CD4-positive, alpha-beta T cell treated with Interleukin-17A for 4 hours (primary cell): Measurements from ENCODE around the gene SLC12A8.
"Not testable (repeated sequence)": the region's sequence is repeated elsewhere in the genome, so short reads cannot be mapped to it uniquely, and the experiment has no call there.

Experiments used
- DNase-seq: peaks from one replicate; pipeline ENCODE4 v3.0.0-alpha.2; 2020; ENCODE audit warnings: mixed read lengths

SLC12A8 gene

GRCh38 chr3:125108833-125109535 is 103.6 kb downstream of the SLC12A8 start:
- DNase-seq = no peak

- no peak for DNase-seq
These were observed 104.5 kb downstream of the SLC12A8 start for GRCh38 chr3:125107861-125108567.

GRCh38 chr3:125107363-125107762 is 105.2 kb downstream of the SLC12A8 start:
- no peak for DNase-seq

- no peak for DNase-seq
These were observed 107.4 kb downstream of the SLC12A8 start for GRCh38 chr3:125105116-125105515.

DNA sequence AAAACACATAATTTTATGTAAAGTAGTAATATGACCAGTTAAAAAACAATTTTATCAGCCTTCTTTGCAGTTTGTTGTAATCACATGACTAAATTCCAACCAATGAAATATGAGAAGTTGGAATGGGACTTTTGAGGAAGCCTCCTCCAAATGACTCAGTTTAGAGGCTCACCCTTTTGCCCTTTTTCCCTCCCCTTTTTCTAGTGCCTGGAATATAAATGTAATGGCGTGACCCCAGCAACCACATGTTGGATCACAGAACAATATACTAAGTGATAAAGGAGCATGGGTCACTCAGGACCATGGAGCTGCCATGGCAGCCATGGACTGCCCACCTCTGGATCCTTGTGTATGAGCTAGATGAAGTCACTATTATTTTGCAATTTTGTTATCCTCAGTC is 107.9 kb downstream of the SLC12A8 start:
- no peak for DNase-seq

DNA sequence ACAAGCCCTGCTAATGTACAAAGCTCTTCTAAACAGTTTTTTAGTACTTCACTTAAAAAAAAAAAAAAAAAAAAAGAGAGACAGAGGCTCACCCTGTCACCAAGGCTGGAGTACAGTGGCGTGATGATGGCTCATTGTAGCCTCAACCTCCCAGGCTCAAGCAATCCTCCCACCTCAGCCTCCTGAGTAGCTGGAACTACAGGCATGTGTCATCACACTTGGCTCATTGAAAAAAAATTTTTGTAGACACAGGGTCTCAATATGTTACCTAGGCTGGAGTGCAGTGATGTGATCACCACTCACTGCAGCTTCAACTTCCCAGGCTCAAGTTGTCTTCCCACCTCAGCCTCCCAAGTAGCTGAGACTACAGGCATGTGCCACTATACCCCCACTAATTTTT is 109.1 kb downstream of the SLC12A8 start:
- no peak for DNase-seq

- no peak for DNase-seq
These were observed 110.1 kb downstream of the SLC12A8 start for GRCh38 chr3:125102470-125102869.

DNA sequence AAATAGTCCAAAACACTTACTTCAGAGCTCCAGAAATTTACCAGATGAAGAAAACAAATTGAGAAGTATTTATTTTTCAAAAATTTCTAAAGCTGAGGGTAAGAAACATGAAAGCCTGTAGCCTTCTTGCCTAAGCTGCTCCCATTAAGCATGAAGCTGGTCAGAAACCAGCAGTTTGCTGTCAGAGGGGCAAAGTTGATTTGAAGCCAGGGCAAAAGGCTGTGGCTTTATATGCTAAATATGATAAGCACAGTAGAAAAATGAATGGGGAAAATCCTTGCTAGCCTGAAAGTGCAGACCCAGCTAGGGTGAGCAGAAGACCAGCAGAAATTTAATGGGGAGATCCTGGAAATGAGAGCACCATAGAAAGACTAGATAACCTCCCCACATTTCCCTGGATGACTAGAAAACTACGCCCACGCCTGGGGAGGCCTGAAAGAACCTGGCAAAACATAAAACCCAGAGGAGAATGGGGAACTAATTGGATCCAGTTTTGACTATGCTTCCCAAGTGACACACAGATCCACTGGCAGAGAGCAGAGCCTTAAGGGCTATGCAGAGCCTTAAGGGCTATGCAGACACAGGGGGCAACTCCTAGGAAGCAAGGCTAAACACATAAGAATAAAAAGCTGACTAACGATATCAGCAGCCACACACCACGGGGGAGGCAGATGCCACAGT is 113.8 kb downstream of the SLC12A8 start:
- DNase-seq = no peak

DNA sequence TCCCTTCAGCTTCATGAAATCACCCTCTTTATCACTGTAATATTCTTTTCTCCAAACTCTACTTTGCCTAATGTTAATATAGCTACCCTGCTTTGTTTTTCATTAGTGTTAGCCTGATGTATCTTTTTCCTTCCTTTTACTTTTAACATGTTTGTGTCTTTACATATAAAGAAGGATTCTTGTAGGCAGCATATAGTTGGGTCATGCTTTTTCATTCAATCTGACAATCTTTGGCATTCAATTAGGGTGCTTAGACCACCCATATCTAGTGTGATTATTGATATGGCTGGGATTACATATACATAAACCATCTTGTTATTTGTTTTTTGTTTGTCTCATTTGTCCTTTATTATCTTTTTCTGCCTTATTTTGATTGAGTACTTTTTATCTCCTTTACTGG is 121.9 kb downstream of the SLC12A8 start:
- DNase-seq = no peak

DNA sequence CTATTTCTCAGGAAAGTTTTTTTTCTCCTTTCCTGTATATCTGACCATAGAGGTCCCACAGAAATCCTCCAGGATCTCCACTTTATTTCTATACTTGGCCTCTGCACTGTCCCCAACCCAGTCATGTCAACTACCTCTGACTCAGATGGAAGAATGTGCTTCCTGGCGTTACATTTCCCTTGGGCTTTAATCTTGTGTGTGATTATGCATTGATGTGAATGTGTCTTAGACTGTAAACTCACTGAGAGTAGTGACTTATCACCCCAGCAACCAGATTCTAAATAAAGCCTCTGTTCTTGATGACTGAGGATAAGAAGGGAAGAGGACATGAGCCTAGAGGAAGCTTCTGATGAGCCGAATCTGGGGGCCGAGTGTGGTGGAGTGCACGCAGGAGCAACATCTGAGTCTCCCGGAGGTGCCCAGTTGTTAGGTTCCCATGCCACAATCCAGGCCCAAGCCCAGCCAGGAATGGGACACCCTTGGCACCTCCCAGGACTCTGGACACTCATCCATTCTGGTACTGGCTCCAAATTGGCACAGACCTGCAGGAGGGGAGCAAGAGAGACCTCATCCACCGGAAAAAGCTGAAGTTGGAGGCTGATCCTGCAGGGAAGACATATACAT is 124.7 kb downstream of the SLC12A8 start:
- no peak for DNase-seq

DNA sequence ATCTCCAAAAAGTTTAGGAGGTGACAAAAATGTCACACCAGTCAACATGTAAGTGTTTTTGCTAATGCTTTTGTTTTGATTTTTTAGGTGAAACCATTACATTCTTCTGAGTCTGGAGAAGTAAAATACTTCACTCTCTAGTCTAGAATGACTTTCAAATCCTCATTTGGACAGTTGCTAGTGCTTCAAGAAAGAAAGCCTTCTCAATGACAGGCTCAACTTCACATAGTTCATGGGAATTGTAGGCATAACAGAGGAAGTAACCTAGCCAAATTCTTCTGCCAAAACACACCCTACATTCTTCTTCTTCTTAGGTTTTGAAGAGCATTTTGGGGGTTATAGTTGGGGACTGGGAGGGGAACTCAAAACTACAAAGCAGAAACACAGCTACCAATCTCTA is 127.4 kb downstream of the SLC12A8 start:
- no peak for DNase-seq

DNA sequence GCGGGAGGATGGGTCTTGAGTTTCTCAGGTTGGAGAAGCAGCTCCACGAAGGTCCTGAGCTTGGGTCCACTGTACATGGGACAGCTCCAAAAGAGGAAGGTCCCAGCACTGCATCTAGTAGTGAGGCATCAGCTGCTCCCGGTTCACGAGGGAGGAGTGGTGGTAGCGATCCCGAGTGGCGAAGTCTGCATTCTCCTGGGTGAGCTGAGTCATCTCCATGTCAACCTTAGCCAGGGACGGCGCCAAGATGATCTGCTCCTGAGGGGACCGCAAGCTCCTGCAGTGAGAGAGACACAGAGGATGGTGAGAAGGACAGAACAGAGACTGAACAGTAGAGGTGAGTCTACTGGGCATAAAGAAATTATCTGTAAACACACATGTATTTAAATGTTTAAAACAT is 128.8 kb downstream of the SLC12A8 start:
- no peak for DNase-seq

DNA sequence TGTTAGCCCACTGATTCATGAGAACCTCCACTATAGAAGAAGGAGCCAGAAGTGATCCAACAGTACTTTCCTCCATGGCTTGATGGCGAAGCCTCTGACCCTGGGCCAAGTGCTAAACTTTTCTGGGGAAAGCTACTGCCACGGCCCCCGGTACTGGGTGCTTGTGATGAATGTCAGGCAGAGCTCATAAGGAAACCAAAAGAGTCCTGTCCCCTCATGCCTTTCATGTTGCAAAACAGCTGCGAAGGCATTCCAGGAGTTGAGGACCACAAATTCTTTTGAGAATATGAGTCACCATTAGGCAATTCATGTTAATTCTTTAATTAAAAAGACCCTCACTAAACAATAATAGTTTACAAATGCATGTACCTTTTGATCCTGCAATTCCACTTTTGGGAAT is 130.2 kb downstream of the SLC12A8 start:
- not testable (repeated sequence) for DNase-seq

GRCh38 chr3:125080077-125080476 is 132.5 kb downstream of the SLC12A8 start:
- no peak for DNase-seq

- DNase-seq = no peak
These were observed 132.9 kb downstream of the SLC12A8 start for GRCh38 chr3:125079675-125080045.

DNA sequence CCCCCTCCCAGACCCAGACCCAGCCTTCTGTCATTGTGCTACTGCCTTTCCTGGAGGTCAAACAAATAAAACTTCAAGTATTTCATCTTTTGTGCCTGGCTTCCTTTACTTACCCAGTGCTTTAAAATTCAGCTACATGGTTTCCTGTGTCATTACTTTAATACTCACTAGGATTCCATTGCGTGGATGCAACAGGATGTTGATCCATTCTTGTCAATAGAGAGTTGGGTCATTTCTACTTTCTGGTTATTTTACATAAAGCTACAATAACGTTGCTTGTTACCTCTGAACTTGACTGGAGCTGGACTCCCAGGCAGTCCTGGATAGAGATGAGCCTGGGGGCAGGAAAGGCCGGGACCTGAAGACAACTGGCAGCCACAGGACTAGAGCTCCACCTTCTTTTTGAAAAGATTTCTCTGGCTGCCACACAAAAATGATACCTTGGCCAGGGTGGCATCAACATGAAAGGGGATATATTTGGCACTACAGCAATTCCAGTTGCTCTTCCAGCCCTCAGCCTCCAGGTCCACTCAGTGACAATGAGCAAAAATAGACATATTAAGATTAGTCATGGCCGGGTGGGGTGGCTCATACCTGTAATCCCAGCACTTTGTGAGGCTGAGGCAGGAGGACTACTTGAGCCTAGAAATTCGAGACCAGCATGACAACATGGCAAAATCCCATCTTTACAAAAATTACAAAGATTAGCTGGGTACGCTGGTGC is 133.4 kb downstream of the SLC12A8 start:
- no peak for DNase-seq

DNA sequence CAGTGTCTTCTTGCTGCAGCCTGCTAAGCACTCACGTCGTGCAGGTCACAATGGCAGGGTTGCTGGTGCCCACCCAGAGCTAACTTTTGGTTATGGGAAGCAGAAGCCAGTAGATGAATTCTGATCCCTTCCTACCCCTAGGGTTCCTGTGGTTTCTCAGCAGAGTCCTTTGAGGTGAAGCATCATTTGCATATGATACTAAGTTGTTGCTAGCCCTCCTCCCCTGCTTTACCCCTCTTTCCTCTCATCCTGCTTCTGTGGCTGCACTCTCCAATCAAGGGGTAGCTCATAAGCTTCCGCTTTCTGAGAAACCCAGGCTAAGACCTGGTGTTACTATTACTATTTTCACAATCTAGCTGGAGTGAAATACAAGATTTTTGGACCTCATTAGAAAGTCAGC is 134.7 kb downstream of the SLC12A8 start:
- no peak for DNase-seq

DNA sequence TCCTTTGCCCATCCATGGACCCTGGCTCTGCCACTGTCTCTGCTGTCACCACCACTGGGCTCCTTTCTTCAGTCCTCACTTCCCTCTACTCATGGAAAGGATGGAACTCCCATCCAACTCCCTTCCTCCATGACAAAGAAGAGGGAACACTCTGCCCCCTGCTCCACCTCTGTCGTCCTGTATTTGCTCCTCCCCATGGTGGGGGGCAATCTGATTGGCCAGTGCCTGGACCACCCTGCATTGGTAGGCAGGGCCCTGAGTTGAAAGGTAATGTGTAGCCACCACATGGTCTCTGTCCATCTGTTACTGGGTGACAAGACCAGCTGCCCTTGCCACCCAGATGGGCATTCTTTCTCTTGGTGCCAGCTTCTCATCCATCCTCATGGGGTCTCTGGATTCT is 136.1 kb downstream of the SLC12A8 start:
- DNase-seq = no peak

DNA sequence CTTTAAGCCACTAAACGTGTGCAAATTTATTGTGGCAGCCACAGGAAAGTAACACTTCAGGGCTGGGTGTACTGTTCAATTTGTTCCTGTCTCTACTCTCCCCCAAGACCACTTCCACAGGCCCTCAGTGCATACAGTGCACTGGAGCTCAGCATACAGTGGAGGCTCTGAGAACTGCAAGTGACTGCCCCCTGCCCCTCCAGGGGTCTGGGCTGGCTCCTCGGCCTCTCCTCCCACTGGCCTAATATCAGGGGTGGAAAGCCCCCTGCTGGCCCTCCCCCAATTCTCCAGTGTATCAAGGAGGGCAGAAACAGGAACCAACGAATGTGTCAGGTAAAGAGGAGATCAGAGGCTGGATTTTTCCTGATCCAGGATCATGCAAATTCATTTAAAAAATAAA is 136.8 kb downstream of the SLC12A8 start:
- no peak for DNase-seq

DNA sequence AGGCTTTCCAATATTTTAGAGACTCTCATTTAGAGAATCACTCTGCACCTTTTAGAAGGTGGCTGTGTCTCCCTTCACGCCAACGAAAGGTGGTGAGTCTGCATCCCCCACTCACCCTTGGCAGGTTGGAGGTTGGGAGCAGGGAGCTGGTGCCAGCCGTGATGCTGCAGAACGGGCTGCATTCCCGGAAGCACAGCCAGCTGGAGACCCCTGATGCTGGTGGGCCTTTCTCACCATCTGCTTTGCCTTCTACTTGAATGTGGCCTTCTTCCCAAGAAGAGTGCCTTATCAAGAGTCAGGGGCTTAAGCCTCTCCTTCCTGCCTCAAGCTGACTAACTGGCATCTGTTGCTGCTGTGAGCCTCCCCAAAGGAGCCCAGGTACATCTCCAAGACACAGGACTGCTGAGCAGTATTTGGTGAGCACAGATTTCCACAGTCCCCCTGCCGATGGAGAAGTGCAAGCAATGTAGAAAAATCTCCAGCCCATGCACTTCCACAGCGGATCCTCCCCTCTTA is 139.1 kb downstream of the SLC12A8 start:
- no peak for DNase-seq

- DNase-seq = no peak
These were observed 139.7 kb downstream of the SLC12A8 start for GRCh38 chr3:125072749-125073389.

DNA sequence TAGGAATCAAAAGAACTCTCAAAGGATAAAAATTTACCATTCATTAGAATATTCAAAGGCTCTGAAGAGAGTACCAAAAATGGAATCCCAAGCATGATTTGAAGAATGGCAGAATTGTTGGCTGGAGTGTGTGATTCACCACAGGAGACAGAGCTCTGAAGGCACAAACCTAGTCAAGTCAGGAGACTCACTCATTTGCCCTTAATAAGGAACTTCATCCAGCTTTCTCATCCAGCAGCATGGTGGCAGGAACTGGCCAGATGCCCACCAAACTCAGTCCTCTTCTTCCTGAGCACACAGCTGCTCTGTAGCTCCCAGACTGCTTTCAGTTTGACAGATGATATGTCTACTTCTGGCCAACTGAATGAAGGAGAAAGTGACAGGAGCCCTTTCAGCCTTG is 140.2 kb downstream of the SLC12A8 start:
- DNase-seq = no peak
